ENCODE data around the gene RNF150.

DNA sequence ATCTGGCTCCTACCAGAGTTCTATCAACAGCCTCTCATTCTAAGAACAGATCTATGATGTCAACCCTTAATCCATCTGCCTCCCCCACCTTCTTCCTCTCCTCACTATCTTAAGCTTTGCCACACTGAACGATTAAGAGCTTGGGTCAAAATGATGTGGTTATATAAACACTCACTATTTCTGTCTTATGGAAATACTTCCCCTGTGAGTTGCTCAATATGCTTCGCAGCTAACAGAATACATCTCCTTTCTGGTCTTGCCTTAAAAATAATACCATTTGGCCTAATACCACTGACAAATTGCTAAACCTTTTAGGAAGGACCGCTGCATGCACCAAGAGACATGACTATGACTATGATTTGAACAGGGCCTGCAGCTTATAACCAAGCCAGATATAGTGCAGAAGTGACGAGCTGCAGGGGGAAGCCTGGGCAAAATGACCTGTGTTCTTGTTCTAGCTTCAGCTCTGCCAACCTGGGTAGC is 130.9 kb downstream of the RNF150 start:
- TF ChIP-seq ZNF664 (tag by site-specific recombination; IDR thresholded peaks at IDR 0.05) = no peak
- TF ChIP-seq YY1 (tag by site-specific recombination; IDR thresholded peaks at IDR 0.05) = no peak
- TF ChIP-seq ZNF394 (tag by site-specific recombination; IDR thresholded peaks at IDR 0.05; ENCODE audit: borderline replicate concordance) = no peak
- TF ChIP-seq, protein P1, sequence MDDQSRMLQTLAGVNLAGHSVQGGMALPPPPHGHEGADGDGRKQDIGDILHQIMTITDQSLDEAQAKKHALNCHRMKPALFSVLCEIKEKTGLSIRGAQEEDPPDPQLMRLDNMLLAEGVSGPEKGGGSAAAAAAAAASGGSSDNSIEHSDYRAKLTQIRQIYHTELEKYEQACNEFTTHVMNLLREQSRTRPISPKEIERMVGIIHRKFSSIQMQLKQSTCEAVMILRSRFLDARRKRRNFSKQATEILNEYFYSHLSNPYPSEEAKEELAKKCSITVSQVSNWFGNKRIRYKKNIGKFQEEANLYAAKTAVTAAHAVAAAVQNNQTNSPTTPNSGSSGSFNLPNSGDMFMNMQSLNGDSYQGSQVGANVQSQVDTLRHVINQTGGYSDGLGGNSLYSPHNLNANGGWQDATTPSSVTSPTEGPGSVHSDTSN (CRISPR knock-in tag; IDR thresholded peaks at IDR 0.05) = no peak
- no peak for TF ChIP-seq GLI4 (tag by site-specific recombination; IDR thresholded peaks at IDR 0.05)
- TF ChIP-seq, protein P2, sequence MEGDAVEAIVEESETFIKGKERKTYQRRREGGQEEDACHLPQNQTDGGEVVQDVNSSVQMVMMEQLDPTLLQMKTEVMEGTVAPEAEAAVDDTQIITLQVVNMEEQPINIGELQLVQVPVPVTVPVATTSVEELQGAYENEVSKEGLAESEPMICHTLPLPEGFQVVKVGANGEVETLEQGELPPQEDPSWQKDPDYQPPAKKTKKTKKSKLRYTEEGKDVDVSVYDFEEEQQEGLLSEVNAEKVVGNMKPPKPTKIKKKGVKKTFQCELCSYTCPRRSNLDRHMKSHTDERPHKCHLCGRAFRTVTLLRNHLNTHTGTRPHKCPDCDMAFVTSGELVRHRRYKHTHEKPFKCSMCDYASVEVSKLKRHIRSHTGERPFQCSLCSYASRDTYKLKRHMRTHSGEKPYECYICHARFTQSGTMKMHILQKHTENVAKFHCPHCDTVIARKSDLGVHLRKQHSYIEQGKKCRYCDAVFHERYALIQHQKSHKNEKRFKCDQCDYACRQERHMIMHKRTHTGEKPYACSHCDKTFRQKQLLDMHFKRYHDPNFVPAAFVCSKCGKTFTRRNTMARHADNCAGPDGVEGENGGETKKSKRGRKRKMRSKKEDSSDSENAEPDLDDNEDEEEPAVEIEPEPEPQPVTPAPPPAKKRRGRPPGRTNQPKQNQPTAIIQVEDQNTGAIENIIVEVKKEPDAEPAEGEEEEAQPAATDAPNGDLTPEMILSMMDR (tag by site-specific recombination; IDR thresholded peaks at IDR 0.05) = no peak
- no peak for TF ChIP-seq ZNF302 (tag by site-specific recombination; IDR thresholded peaks at IDR 0.05; ENCODE audit: low read depth)
- TF ChIP-seq, protein P3, sequence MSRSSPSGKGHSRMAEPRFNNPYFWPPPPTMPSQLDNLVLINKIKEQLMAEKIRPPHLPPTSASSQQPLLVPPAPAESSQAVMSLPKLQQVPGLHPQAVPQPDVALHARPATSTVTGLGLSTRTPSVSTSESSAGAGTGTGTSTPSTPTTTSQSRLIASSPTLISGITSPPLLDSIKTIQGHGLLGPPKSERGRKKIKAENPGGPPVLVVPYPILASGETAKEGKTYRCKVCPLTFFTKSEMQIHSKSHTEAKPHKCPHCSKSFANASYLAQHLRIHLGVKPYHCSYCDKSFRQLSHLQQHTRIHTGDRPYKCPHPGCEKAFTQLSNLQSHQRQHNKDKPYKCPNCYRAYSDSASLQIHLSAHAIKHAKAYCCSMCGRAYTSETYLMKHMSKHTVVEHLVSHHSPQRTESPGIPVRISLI (tag by site-specific recombination; IDR thresholded peaks at IDR 0.05) = no peak
- no peak for TF ChIP-seq SP3 (tag by site-specific recombination; IDR thresholded peaks at IDR 0.05)
- no peak for TF ChIP-seq ZNF423 (tag by site-specific recombination; IDR thresholded peaks at IDR 0.05)
- no peak for TF ChIP-seq ZNF654 (tag by site-specific recombination; IDR thresholded peaks at IDR 0.05; ENCODE audit: low read depth)
- TF ChIP-seq ZNF776 (tag by site-specific recombination; IDR thresholded peaks at IDR 0.05; ENCODE audit: borderline replicate concordance) = no peak
